Activated T-helper 17 cell treated with anti-CD3 and anti-CD28 coated beads, Interleukin-2, amount 50 U/mL, for 72 hours (primary cell): ENCODE measurements around the gene KPTN. TPM values are rescaled to one million over a fixed set of nuclear protein-coding genes. Genes with fewer than 3 reads are reported as not detected.

Source experiments
- ATAC-seq: fragments of 150-1000 bp; cut with Tn5 transposase; replicated peaks from 2 replicates; pipeline ENCODE4 v1.10.0; 2021; ENCODE audit warnings: mild to moderate bottlenecking, moderate library complexity
- H3K27ac Mint-ChIP-seq: one replicate; pipeline ENCODE4 v1.8.0; 2022; ENCODE audit warnings: mixed read lengths
- H3K27me3 Mint-ChIP-seq: one replicate; pipeline ENCODE4 v1.8.0; 2022; ENCODE audit warnings: mixed read lengths
- H3K36me3 Mint-ChIP-seq: one replicate; pipeline ENCODE4 v1.8.0; 2022; ENCODE audit warnings: low read depth, mild to moderate bottlenecking, mixed read lengths
- H3K4me1 Mint-ChIP-seq: one replicate; pipeline ENCODE4 v1.8.0; 2022; ENCODE audit warnings: mixed read lengths
- H3K4me3 Mint-ChIP-seq: one replicate; pipeline ENCODE4 v1.8.0; 2022; ENCODE audit warnings: mild to moderate bottlenecking, mixed read lengths
- H3K9me3 Mint-ChIP-seq: one replicate; pipeline ENCODE4 v1.8.0; 2022; ENCODE audit warnings: mixed read lengths
- total RNA-seq, 2 donors: library from RNA; stranded (reverse); gene quantifications; one replicate each; pipeline ENCODE4 v1.2.3, GENCODE V29; 2022

Gene KPTN
- total RNA-seq: 10 to 100 TPM; 12.9 to 17.7 TPM

DNA sequence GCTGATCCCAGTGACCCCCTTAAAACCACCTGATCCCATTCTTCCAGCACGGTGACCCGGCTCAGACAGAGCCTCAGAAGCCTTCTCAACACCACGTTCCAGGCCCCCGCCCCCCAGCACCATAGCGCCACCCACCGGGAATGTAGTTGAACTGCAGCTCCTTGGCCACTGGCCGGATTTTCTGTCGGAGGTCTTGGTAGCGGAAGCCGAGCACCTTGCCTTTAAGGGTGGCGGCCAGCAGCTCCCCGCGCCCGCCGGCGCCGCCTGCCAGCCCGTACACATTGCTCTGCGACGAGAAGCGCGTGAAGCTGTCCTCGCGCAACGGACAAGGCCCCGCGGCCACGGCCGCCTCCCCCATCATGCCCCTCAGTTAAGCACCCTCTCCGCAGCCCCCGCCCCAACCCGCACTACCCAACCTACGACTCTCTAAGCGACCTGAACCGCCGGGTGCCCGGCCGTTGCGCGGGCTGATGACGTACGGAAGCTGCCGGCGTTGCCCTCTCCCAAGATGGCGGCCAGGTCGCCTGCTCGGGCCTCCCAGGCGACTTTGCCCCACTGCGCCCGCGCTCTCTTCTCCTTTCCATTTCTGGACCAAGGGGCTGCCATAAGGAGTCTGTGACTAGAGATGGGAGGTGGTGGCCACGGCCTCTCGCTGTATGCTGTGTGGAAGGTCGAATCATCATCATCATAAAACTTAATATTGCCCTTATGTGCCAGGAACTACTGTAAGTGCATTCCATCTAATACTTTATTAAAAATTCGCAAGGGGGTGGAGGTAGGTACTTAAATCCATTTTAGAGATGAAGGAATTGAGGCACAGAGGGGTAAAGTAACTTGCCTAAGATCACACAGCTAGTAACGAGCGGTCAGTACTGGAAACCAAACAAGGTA is at the start of gene KPTN:
TSS of gene KPTN (minus strand) at position 420 of the 891 bp plus-strand sequence. CDS start at position 361, 59 bp downstream.
- peak within 1 kb of the TSS; percentile 100 for H3K27ac Mint-ChIP-seq
- no peaks in the 10 kb centered on the region for H3K27me3 Mint-ChIP-seq
- H3K9me3 Mint-ChIP-seq: no peaks in the 10 kb centered on the region
- peaks cover 14% of the 10 kb centered on the region for H3K36me3 Mint-ChIP-seq
- H3K4me3 Mint-ChIP-seq: peak within 1 kb of the TSS; percentile 99
- peaks cover 17% of the 10 kb centered on the region for H3K4me1 Mint-ChIP-seq
- peak; percentile 95 for ATAC-seq

GRCh38 chr19:47531640-47532387 is 47.8 kb upstream of the KPTN start:
- no peaks in the 10 kb centered on the region for H3K9me3 Mint-ChIP-seq
- no peaks in the 10 kb centered on the region for H3K36me3 Mint-ChIP-seq
- H3K4me3 Mint-ChIP-seq: no peak overlapping the region
- ATAC-seq: no peak
- no peaks in the 10 kb centered on the region for H3K4me1 Mint-ChIP-seq
- H3K27me3 Mint-ChIP-seq: no peaks in the 10 kb centered on the region
- H3K27ac Mint-ChIP-seq: no peak overlapping the region

GRCh38 chr19:47529018-47529742 is 45.2 kb upstream of the KPTN start:
- no peaks in the 10 kb centered on the region for H3K4me1 Mint-ChIP-seq
- ATAC-seq: no peak
- no peak overlapping the region for H3K4me3 Mint-ChIP-seq

GRCh38 chr19:47526798-47527197 is 42.8 kb upstream of the KPTN start:
- Mint-ChIP-seq H3K4me1 (no peaks in the 10 kb centered on the region), H3K27me3 (peaks cover 5% of the 10 kb centered on the region), H3K27ac (no peak overlapping the region), H3K4me3 (no peak overlapping the region), H3K36me3 (no peaks in the 10 kb centered on the region), H3K9me3 (no peaks in the 10 kb centered on the region)
- no peak for ATAC-seq

More at GRCh38 chr19:47529018-47529742, 45.2 kb upstream of the KPTN start:
- Mint-ChIP-seq H3K36me3 (no peaks in the 10 kb centered on the region), H3K9me3 (no peaks in the 10 kb centered on the region), H3K27me3 (no peaks in the 10 kb centered on the region), H3K27ac (no peak overlapping the region)

- Mint-ChIP-seq H3K9me3 (no peaks in the 10 kb centered on the region), H3K4me1 (no peaks in the 10 kb centered on the region), H3K27ac (no peak overlapping the region), H3K27me3 (peaks cover 7% of the 10 kb centered on the region), H3K36me3 (no peaks in the 10 kb centered on the region), H3K4me3 (no peak overlapping the region)
- no peak for ATAC-seq
Observed at GRCh38 chr19:47523473-47523872, 39.5 kb upstream of the KPTN start.

GRCh38 chr19:47521473-47522180 is 37.6 kb upstream of the KPTN start:
- no peaks in the 10 kb centered on the region for H3K9me3 Mint-ChIP-seq
- H3K4me1 Mint-ChIP-seq: no peaks in the 10 kb centered on the region
- peaks cover 7% of the 10 kb centered on the region for H3K27me3 Mint-ChIP-seq
- no peak overlapping the region for H3K4me3 Mint-ChIP-seq
- ATAC-seq: no peak
- H3K27ac Mint-ChIP-seq: no peak overlapping the region
- H3K36me3 Mint-ChIP-seq: no peaks in the 10 kb centered on the region

GRCh38 chr19:47520839-47521238 is 36.8 kb upstream of the KPTN start:
- Mint-ChIP-seq H3K36me3 (no peaks in the 10 kb centered on the region), H3K4me1 (no peaks in the 10 kb centered on the region), H3K27me3 (peaks cover 7% of the 10 kb centered on the region), H3K27ac (no peak overlapping the region), H3K4me3 (no peak overlapping the region), H3K9me3 (no peaks in the 10 kb centered on the region)
- ATAC-seq: no peak

- Mint-ChIP-seq H3K4me1 (no peaks in the 10 kb centered on the region), H3K36me3 (peaks cover 2% of the 10 kb centered on the region), H3K4me3 (no peak overlapping the region), H3K9me3 (no peaks in the 10 kb centered on the region), H3K27me3 (peaks cover 7% of the 10 kb centered on the region), H3K27ac (no peak overlapping the region)
- no peak for ATAC-seq
Observed at GRCh38 chr19:47520343-47520806, 36.4 kb upstream of the KPTN start.

- H3K27ac Mint-ChIP-seq: peak overlapping the region; percentile 56
- no peaks in the 10 kb centered on the region for H3K4me1 Mint-ChIP-seq
- ATAC-seq: no peak
- H3K27me3 Mint-ChIP-seq: peaks cover 4% of the 10 kb centered on the region
- H3K9me3 Mint-ChIP-seq: no peaks in the 10 kb centered on the region
- H3K36me3 Mint-ChIP-seq: peaks cover 13% of the 10 kb centered on the region
- H3K4me3 Mint-ChIP-seq: no peak overlapping the region
Observed at GRCh38 chr19:47518854-47519253, 34.8 kb upstream of the KPTN start.

DNA sequence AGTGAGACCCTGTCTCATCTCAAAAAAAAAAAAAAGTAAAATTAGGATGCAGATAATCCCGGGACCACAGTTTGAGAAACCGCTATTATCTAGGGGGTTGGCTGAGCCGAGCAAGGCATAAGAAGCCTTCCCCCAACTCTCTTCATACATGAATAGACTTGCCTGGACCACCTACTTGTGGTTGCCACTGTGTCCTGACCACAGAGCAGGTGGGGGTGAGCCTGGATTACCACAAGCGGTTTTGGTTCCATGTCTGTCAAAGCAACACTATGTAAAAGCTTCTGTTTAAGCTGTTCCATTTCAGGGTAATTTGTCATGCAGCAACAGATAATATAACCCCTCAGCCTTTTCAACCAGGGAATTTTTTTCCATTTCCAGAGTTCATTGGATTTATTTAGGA is 34.1 kb upstream of the KPTN start:
- H3K27ac Mint-ChIP-seq: no peak overlapping the region
- peak overlapping the region; percentile 33 for H3K4me3 Mint-ChIP-seq
- peaks cover 6% of the 10 kb centered on the region for H3K4me1 Mint-ChIP-seq
- H3K27me3 Mint-ChIP-seq: peaks cover 4% of the 10 kb centered on the region
- ATAC-seq: no peak
- no peaks in the 10 kb centered on the region for H3K9me3 Mint-ChIP-seq
- peaks cover 13% of the 10 kb centered on the region for H3K36me3 Mint-ChIP-seq

DNA sequence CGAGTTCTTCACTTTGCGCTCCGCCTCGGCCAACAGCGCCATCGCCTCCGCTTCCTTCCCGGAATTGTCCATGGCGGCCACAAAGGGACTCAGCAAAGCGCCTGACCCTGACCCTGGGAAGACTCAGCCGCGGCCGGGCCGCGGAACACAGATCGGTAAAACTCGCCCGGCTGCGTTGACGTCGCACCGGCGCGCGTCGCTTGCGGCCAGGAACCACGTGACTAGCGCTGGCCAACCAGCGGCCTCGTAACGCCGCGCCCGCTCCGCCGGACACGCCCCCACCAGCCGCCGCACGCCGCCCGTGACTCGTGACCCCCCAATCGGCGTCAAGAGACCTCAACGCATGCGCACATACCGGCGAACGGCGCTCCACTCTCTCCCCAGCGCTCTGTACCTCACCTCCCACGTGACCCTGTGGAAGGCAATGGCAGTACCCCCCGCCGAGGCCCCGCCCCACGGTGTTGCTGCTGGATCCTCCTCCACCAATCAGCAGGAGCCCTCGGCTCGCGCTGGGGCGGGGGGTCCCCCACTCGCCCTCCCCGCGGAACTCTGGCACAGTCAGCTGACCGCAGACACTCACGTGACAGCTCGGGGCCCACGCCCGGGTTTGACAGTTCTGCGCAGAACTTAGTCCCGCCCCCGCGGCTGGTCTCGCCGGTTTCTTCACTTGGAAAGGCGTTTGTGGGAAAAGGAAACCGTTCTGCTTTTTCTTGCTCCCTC is 31.0 kb upstream of the KPTN start, which contains the start of gene NAPA:
TSS of gene NAPA (minus strand) at position 195 of the 720 bp plus-strand sequence. CDS start at position 72, 123 bp downstream.
- peaks cover 13% of the 10 kb centered on the region for H3K36me3 Mint-ChIP-seq
- ATAC-seq: peak; percentile 96
- H3K9me3 Mint-ChIP-seq: no peaks in the 10 kb centered on the region
- peak within 1 kb of the TSS; percentile 96 for H3K4me3 Mint-ChIP-seq
- peaks cover 20% of the 10 kb centered on the region for H3K4me1 Mint-ChIP-seq
- H3K27me3 Mint-ChIP-seq: no peaks in the 10 kb centered on the region
- H3K27ac Mint-ChIP-seq: peak within 1 kb of the TSS; percentile 98

- Mint-ChIP-seq H3K27ac (peak overlapping the region; percentile 98), H3K9me3 (no peaks in the 10 kb centered on the region), H3K4me1 (peaks cover 20% of the 10 kb centered on the region), H3K36me3 (peaks cover 13% of the 10 kb centered on the region), H3K27me3 (no peaks in the 10 kb centered on the region), H3K4me3 (peak overlapping the region; percentile 96)
- no peak for ATAC-seq
Observed at GRCh38 chr19:47514151-47514868, 30.3 kb upstream of the KPTN start.

GRCh38 chr19:47512948-47513319 is 28.9 kb upstream of the KPTN start:
- H3K9me3 Mint-ChIP-seq: no peaks in the 10 kb centered on the region
- no peak for ATAC-seq
- H3K4me3 Mint-ChIP-seq: peak overlapping the region; percentile 96

More at GRCh38 chr19:47512948-47513319, 28.9 kb upstream of the KPTN start:
- H3K4me1 Mint-ChIP-seq: peaks cover 20% of the 10 kb centered on the region
- H3K27ac Mint-ChIP-seq: peak overlapping the region; percentile 98
- no peaks in the 10 kb centered on the region for H3K27me3 Mint-ChIP-seq
- peaks cover 13% of the 10 kb centered on the region for H3K36me3 Mint-ChIP-seq
